GM12878 (cell line): ENCODE data around the gene SELPLG. TPM values are rescaled to one million over a fixed set of nuclear protein-coding genes. Genes with fewer than 3 reads are reported as not detected.

Experiments
- ATAC-seq: fragments of 200-7000 bp; cut with Tn5 transposase; 3 replicates; pipeline ENCODE4 v1.9.1; 2020; ENCODE audit warnings: mild to moderate bottlenecking, moderate library complexity
- BruUV-seq: library from RNA; stranded (reverse); fragments of 400-500 nt; replicated peaks from 2 replicates; lab custom pipeline; 2021; lab: Mats Ljungman, UMichigan
- CTCF ChIA-PET: fragments of 300-600 bp; sonication (Branson Sonifier 250); formaldehyde crosslinking; extraction: SDS; loops from one replicate; lab custom pipeline; 2021; ENCODE audit warnings: inconsistent platforms; lab: Yijun Ruan, JAX
- POLR2A ChIA-PET: fragments of 350-600 bp; formaldehyde crosslinking; extraction: SDS; loops from one replicate; lab custom pipeline; 2021; ENCODE audit warnings: inconsistent platforms; lab: Charles Lee
- RAD21 ChIA-PET: fragments of 300-600 bp; sonication (Branson Sonifier 250); formaldehyde crosslinking; loops from one replicate; lab custom pipeline; 2023; ENCODE audit warnings: antibody characterized with exemption; ENCODE audit not compliant: unreplicated experiment; lab: Charles Lee
- SMC1A ChIA-PET: fragments of 300-600 bp; sonication (Branson Sonifier 250); formaldehyde crosslinking; loops from one replicate; lab custom pipeline; 2023; ENCODE audit not compliant: unreplicated experiment, uncharacterized antibody; lab: Charles Lee
- DNase-seq: peaks from one replicate; pipeline ENCODE4 v3.0.0-alpha.2; 2011; ENCODE audit warnings: low read depth, low spot score
- FAIRE-seq: peaks from 3 replicates; lab custom pipeline; 2011; peaks lifted over from hg19 to GRCh38; lab: Jason Lieb, UNC
- H2AFZ ChIP-seq: 2 replicates; pipeline ENCODE4 v1.6.0; 2011; ENCODE audit warnings: low read depth, low read length, control low read depth; ENCODE audit not compliant: control insufficient read depth
- H3K27ac ChIP-seq: 2 replicates; pipeline ENCODE4 v1.5.1; 2011; ENCODE audit warnings: control low read depth; ENCODE audit not compliant: control insufficient read depth, insufficient read depth
- H3K27me3 ChIP-seq, 2 experiments: replicated peaks in 1 of 2; 2 replicates each; pipeline versions ENCODE4 v1.6.0 to v1.6.1; 2011; ENCODE audit warnings: low read length in 1 of 2; ENCODE audit not compliant: control insufficient read depth in 2 of 2, insufficient read depth in 2 of 2
- H3K36me3 ChIP-seq, 2 experiments: 2 replicates each; pipeline ENCODE4 v1.5.1; 2011; ENCODE audit warnings: low read length in 1 of 2; ENCODE audit not compliant: control insufficient read depth in 2 of 2, insufficient read depth in 2 of 2
- H3K4me1 ChIP-seq: 2 replicates; pipeline ENCODE4 v1.6.1; 2011; ENCODE audit warnings: mild to moderate bottlenecking, low read length, moderate library complexity, mixed read lengths; ENCODE audit not compliant: control insufficient read depth, insufficient read depth
- H3K4me2 ChIP-seq: 2 replicates; pipeline ENCODE4 v1.6.0; 2011; ENCODE audit warnings: control low read depth; ENCODE audit not compliant: control insufficient read depth, insufficient read depth
- H3K4me3 ChIP-seq: fragments of 200-600 bp; sonication (generic); 2 replicates; pipeline ENCODE4 v1.5.1; 2016
- H3K79me2 ChIP-seq: 2 replicates; pipeline ENCODE4 v1.6.0; 2011; ENCODE audit warnings: low read length; ENCODE audit not compliant: control insufficient read depth, insufficient read depth
- H3K9ac ChIP-seq: 2 replicates; pipeline ENCODE4 v1.8.0; 2011; ENCODE audit warnings: low read length, control low read depth, mixed read lengths; ENCODE audit not compliant: control insufficient read depth, insufficient read depth
- H3K9me3 ChIP-seq: replicated peaks from 3 replicates; pipeline ENCODE4 v1.5.1; 2011; ENCODE audit warnings: mild to moderate bottlenecking, low read length; ENCODE audit not compliant: control insufficient read depth, insufficient read depth
- H4K20me1 ChIP-seq: 2 replicates; pipeline ENCODE4 v1.6.0; 2011; ENCODE audit not compliant: control insufficient read depth, insufficient read depth
- CBX3 ChIP-seq: fragments of 200-600 bp; sonication (generic); IDR thresholded peaks from 2 replicates; pipeline ENCODE4 v1.6.1; 2016; ENCODE audit warnings: low read depth, borderline replicate concordance
- CEBPZ ChIP-seq: fragments of 150-350 bp; IDR thresholded peaks from 2 replicates; pipeline ENCODE4 v1.6.1; 2016; ENCODE audit warnings: low read depth, low read length
- CTCF ChIP-seq, 3 experiments: IDR thresholded peaks in 2 of 3; conservative IDR thresholded peaks in 1 of 3; 2 replicates each; pipeline ENCODE4 v1.5.1; 2011; ENCODE audit warnings: low read depth in 3 of 3, low read length in 3 of 3, mild to moderate bottlenecking in 3 of 3, control low read depth in 2 of 3, moderate library complexity in 2 of 3, inconsistent platforms in 1 of 3, mixed read lengths in 1 of 3; ENCODE audit not compliant: control insufficient read depth in 2 of 3, insufficient read depth in 1 of 3; ENCODE audit errors: extremely low read depth in 1 of 3
- E2F8 ChIP-seq: fragments of 450-650 bp; IDR thresholded peaks from 2 replicates; pipeline ENCODE4 v1.6.1; 2018; ENCODE audit warnings: mild to moderate bottlenecking, low read depth, moderate library complexity; ENCODE audit not compliant: partially characterized antibody
- NFIC ChIP-seq: IDR thresholded peaks from 2 replicates; pipeline ENCODE4 v1.6.1; 2012; ENCODE audit warnings: low read depth, mild to moderate bottlenecking, inconsistent platforms, low read length, moderate library complexity
- ZNF217 ChIP-seq: fragments of 450-650 bp; IDR thresholded peaks from 2 replicates; pipeline ENCODE4 v1.6.1; 2017; ENCODE audit warnings: antibody characterized with exemption, mild to moderate bottlenecking
- WGBS: methylation state at CpG from one replicate; pipeline ENCODE4 v1.1.6; 2016; ENCODE audit warnings: low lambda C conversion rate; ENCODE audit not compliant: insufficient replicate concordance, insufficient coverage; ENCODE audit errors: missing lambda C conversion rate; 5-methylcytosine and 5-hydroxymethylcytosine counted together
- in situ Hi-C: fragments of 300-500 bp; cut with MboI; formaldehyde crosslinking; loops from 9 replicates; pipeline ENCODE4 v1.14.3; 2018; ENCODE audit warnings: mixed read lengths
- intact Hi-C: fragments of 100-400 bp; cut with micrococcal nuclease; formaldehyde crosslinking; loops from one replicate; pipeline ENCODE4 v1.14.2; 2022; ENCODE audit not compliant: unreplicated experiment
- polyA plus RNA-seq, 11 experiments: library from polyadenylated mRNA; depleted of rRNA in 4 of 11; unstranded in 6 of 11; stranded (reverse) in 5 of 11; fragments of >200 nt; fragmentation: Nextera tagmentation in 4 of 11; fragmentation: Illumina TruSeq in 1 of 11; extraction: Ambion mirVana in 4 of 11; extraction: Trizol in 1 of 11; gene quantifications; 1 replicate in 1 of 11; 2 replicates in 10 of 11; pipeline versions ENCODE4 v1.2.1 to v1.2.3, GENCODE V29; 2011 to 2016; ENCODE audit warnings: inconsistent platforms in 2 of 11, missing spikeins in 2 of 11, low read depth in 1 of 11
- total RNA-seq, 4 experiments: library from RNA; depleted of rRNA in 3 of 4; stranded (reverse); fragments of >200 nt in 3 of 4; fragmentation: Illumina TruSeq in 1 of 4; extraction: Trizol in 1 of 4; gene quantifications; 2 replicates each; pipeline versions ENCODE4 v1.2.1 to v1.2.3, GENCODE V29; 2013 to 2021

Gene SELPLG
- total and polyA plus RNA-seq, 10 of the 15 experiments (the other 5 are each of a cell fraction or from before 2014, with no cell fraction given): 3.2 to 32.3 (median 23.9) TPM

- WGBS: 96% methylated on average over 8 of the region's 9 CpGs
- TF ChIP-seq CBX3: no peak
- no peak for TF ChIP-seq ZNF217
- no peak for TF ChIP-seq E2F8
- no peak for TF ChIP-seq NFIC
- no peak for TF ChIP-seq CEBPZ
- no peak for TF ChIP-seq CTCF (IDR thresholded peaks at IDR 0.05 in 2 of 3, conservative IDR thresholded peaks at IDR 0.05 in 1 of 3; ENCODE audit: control insufficient read depth in 2 of 3, extremely low read depth in 1 of 3, insufficient read depth in 1 of 3, low read depth in 3 of 3, low read length in 3 of 3)
- H4K20me1 ChIP-seq: no peaks in the 10 kb centered on the region
- SMC1A ChIA-PET: no interaction called here
- H3K27me3 ChIP-seq: no peaks in the 10 kb centered on the region
- no TSS peak for BruUV-seq
- FAIRE-seq (no peak), ATAC-seq (no peak), DNase-seq (no peak)
- H3K9ac ChIP-seq: no peak overlapping the region
- no peak overlapping the region for H3K4me3 ChIP-seq
- H3K9me3 ChIP-seq: no peaks in the 10 kb centered on the region
- POLR2A ChIA-PET: interaction anchor here (0.5 kb wide), 1 partner anchor 47 kb away, joined by 5 read pairs; no protein-coding TSS in a partner anchor
- H3K4me1 ChIP-seq: peaks cover 13% of the 10 kb centered on the region
- intact Hi-C loops: no loop called here
- RAD21 ChIA-PET: interaction anchor here (0.6 kb wide), 1 partner anchor 30 kb away, joined by 3 read pairs; no protein-coding TSS in a partner anchor
- H3K27ac ChIP-seq: no peak overlapping the region
- in situ Hi-C loops: no loop called here
- no peaks in the 10 kb centered on the region for H3K36me3 ChIP-seq
- H2AFZ ChIP-seq: no peak overlapping the region
- H3K4me2 ChIP-seq: no peak overlapping the region
- H3K79me2 ChIP-seq: no peaks in the 10 kb centered on the region
- CTCF ChIA-PET: no interaction called here
These were observed 27.2 kb downstream of the SELPLG start for GRCh38 chr12:108606492-108606891.
